Measurements from ENCODE around the gene ERG28. TPM values are rescaled to one million over a fixed set of nuclear protein-coding genes. Genes with fewer than 3 reads are reported as not detected.

ERG28 gene
- total and polyA plus RNA-seq, 4 donors = 17.1 to 43.5 (median 29.2) TPM

- H3K9ac ChIP-seq (ENCODE audit: low read depth in 1 of 2, low read length in 2 of 2) = no peak overlapping the region
- H3K4me1 ChIP-seq (ENCODE audit: control insufficient read depth in 4 of 4, insufficient read depth in 4 of 4, low read length in 3 of 4) = peaks cover 0 to 23% (median 19%) of the 10 kb centered on the region in 4 donors
- no peak for TF ChIP-seq ATF3 (IDR thresholded peaks at IDR 0.05)
- no peak for TF ChIP-seq EGR1 (IDR thresholded peaks at IDR 0.05; ENCODE audit: low read depth in 2 of 2)
- no peak for TF ChIP-seq YY1 (IDR thresholded peaks at IDR 0.05)
- TF ChIP-seq MAX (IDR thresholded peaks at IDR 0.05) = no peak
- no peak for TF ChIP-seq JUND (IDR thresholded peaks at IDR 0.05)
- TF ChIP-seq RAD21 (IDR thresholded peaks at IDR 0.05) = no peak
- no peak for TF ChIP-seq NR2F2 (IDR thresholded peaks at IDR 0.05)
- TF ChIP-seq ZBTB33 (IDR thresholded peaks at IDR 0.05) = no peak
- no peak for TF ChIP-seq CTCF (IDR thresholded peaks at IDR 0.05; ENCODE audit: low read depth, low read length, missing input control)
- TF ChIP-seq REST (IDR thresholded peaks at IDR 0.05) = no peak
- no peak for TF ChIP-seq HNF4G (IDR thresholded peaks at IDR 0.05)
- no peak for TF ChIP-seq HNF4A (conservative IDR thresholded peaks at IDR 0.05)
- no peak for TF ChIP-seq FOXA2 (IDR thresholded peaks at IDR 0.05)
- no peak for TF ChIP-seq TAF1 (conservative IDR thresholded peaks at IDR 0.05)
- TF ChIP-seq SP1 (IDR thresholded peaks at IDR 0.05) = no peak
- H3K4me3 ChIP-seq (ENCODE audit: low read depth in 1 of 3, low read length in 3 of 3) = no peak overlapping the region
- no peak overlapping the region for H3K27ac ChIP-seq (ENCODE audit: low read depth in 1 of 2, low read length in 2 of 2)
- H3K27me3 ChIP-seq (ENCODE audit: control insufficient read depth in 4 of 4, insufficient read depth in 4 of 4, low read length in 3 of 4) = no peaks in the 10 kb centered on the region
- 99% methylated on average over 2 of the region's 2 CpGs for WGBS
- peaks cover 2 to 23% (median 18%) of the 10 kb centered on the region in 4 donors for H3K36me3 ChIP-seq (ENCODE audit: control insufficient read depth in 4 of 4, insufficient read depth in 3 of 4, low read depth in 1 of 4, low read length in 3 of 4)
- DNase-seq (ENCODE audit: low spot score) = no peak
- H3K9me3 ChIP-seq (ENCODE audit: control insufficient read depth in 4 of 4, low read length in 3 of 4) = no peaks in the 10 kb centered on the region
Observed at GRCh38 chr14:75658957-75659356, 1.7 kb downstream of the ERG28 start.

- Histone ChIP-seq H3K9ac (ENCODE audit: low read depth in 1 of 2, low read length in 2 of 2) (no peak overlapping the region), H3K36me3 (ENCODE audit: control insufficient read depth in 4 of 4, insufficient read depth in 3 of 4, low read depth in 1 of 4, low read length in 3 of 4) (peaks cover 2 to 23% (median 17%) of the 10 kb centered on the region in 4 donors), H3K4me1 (ENCODE audit: control insufficient read depth in 4 of 4, insufficient read depth in 4 of 4, low read length in 3 of 4) (peaks cover 0 to 29% (median 23%) of the 10 kb centered on the region in 4 donors), H3K27ac (ENCODE audit: low read depth in 1 of 2, low read length in 2 of 2) (no peak overlapping the region), H3K9me3 (ENCODE audit: control insufficient read depth in 4 of 4, low read length in 3 of 4) (no peaks in the 10 kb centered on the region), H3K4me3 (ENCODE audit: low read depth in 1 of 3, low read length in 3 of 3) (no peak overlapping the region), H3K27me3 (ENCODE audit: control insufficient read depth in 4 of 4, insufficient read depth in 4 of 4, low read length in 3 of 4) (no peaks in the 10 kb centered on the region)
- WGBS = 87% methylated on average over 4 of the region's 4 CpGs
- DNase-seq (ENCODE audit: low spot score) = no peak
- TF ChIP-seq ZBTB33 (IDR thresholded peaks at IDR 0.05) = no peak
- TF ChIP-seq REST (IDR thresholded peaks at IDR 0.05) = no peak
- no peak for TF ChIP-seq NR2F2 (IDR thresholded peaks at IDR 0.05)
- TF ChIP-seq ATF3 (IDR thresholded peaks at IDR 0.05) = no peak
- TF ChIP-seq YY1 (IDR thresholded peaks at IDR 0.05) = no peak
- TF ChIP-seq HNF4G (IDR thresholded peaks at IDR 0.05) = no peak
- TF ChIP-seq SP1 (IDR thresholded peaks at IDR 0.05) = no peak
- no peak for TF ChIP-seq FOXA2 (IDR thresholded peaks at IDR 0.05)
- no peak for TF ChIP-seq TAF1 (conservative IDR thresholded peaks at IDR 0.05)
- TF ChIP-seq GABPA (IDR thresholded peaks at IDR 0.05 in 1 of 2, conservative IDR thresholded peaks at IDR 0.05 in 1 of 2) = no peak
- TF ChIP-seq RXRA (IDR thresholded peaks at IDR 0.05) = no peak
- no peak for TF ChIP-seq MAX (IDR thresholded peaks at IDR 0.05)
Observed at GRCh38 chr14:75657331-75657730, 3.3 kb downstream of the ERG28 start.

Measured in liver (tissue), 9 donors.